ENCODE measurements around the gene LHX2. TPM values are rescaled to one million over a fixed set of nuclear protein-coding genes. Genes with fewer than 3 reads are reported as not detected.
A peak's percentile ranks its signal among the peaks of the same experiment; 100 is the strongest.

LHX2 gene
- total and polyA plus RNA-seq, 9 of the 15 experiments (the other 6 are each of a cell fraction or from before 2014, with no cell fraction given), result 0.07 TPM; not detected in 8

DNA sequence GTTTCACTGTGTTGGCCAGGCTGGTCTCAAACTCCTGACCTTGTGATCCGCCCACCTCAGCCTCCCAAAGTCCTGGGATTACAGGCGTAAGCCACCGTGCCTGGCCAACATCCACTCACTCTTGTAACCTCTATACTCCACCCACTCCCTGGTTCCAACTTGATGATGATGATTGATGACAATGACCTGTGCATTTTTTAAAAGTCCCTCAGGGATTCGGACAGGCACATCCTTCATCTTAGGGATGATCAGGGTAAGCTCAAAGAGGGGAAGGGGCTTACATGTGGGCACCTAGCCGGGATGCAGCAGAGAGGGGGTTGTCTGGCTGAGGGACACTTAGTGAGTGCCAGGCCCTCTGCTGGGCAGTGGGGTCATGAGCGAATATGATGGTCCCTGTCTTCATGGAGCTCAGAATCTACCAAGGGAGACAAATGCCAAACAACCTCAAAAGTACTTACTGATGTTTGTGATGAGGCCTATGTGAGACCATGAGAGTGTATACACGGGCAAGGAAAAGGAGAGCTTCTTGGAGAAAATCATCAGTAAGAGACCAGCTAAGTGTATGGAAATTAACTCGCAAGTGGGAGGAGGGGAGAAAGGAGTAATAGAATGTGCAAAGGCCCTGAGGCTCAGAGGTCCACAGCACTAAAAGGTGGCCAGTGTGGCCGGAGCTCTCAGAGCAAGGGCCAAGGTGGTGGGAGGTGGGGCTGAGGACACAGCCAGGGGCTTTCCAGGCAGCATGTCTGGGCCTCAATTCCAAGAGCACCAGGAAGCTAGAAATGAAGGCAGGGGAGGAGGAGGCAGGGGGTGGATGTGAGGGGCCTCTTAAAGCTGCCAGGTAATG, 27.4 kb downstream of the LHX2 start (continued):
- no peak for TF ChIP-seq FOXM1 (IDR thresholded peaks at IDR 0.05; ENCODE audit: low read depth)
- no peak for TF ChIP-seq FOXM1 (CRISPR knock-in tag; IDR thresholded peaks at IDR 0.05; ENCODE audit: low read depth)
- no peak for TF ChIP-seq SRSF7 (optimal IDR thresholded peaks at IDR 0.05; ENCODE audit: low read depth, low read length)
- no peak for TF ChIP-seq ZNF583 (CRISPR knock-in tag; IDR thresholded peaks at IDR 0.05)
- TF ChIP-seq SOX6 (IDR thresholded peaks at IDR 0.05), result no peak
- no peak for TF ChIP-seq ZFX (CRISPR knock-in tag; IDR thresholded peaks at IDR 0.05)
- no peak for TF ChIP-seq GABPB1 (CRISPR knock-in tag; IDR thresholded peaks at IDR 0.05)
- no peak for TF ChIP-seq POLR2H (tag; IDR thresholded peaks at IDR 0.05; ENCODE audit: low read depth)
- TF ChIP-seq MAFG (tag; conservative IDR thresholded peaks at IDR 0.05), result 0 out of 2 replicates have a peak, but pooled peaks have one; percentile 12
- TF ChIP-seq ARID2 (IDR thresholded peaks at IDR 0.05), result no peak
- TF ChIP-seq SNRNP70 (optimal IDR thresholded peaks at IDR 0.05; ENCODE audit: low read depth, low read length), result no peak
- TF ChIP-seq RBFOX2 (IDR thresholded peaks at IDR 0.05; ENCODE audit: low read depth, low read length), result no peak
- TF ChIP-seq ELF2 (CRISPR knock-in tag; IDR thresholded peaks at IDR 0.05), result no peak
- no peak for TF ChIP-seq NCOA4 (IDR thresholded peaks at IDR 0.05; ENCODE audit: partially characterized antibody)
- TF ChIP-seq, protein P1, sequence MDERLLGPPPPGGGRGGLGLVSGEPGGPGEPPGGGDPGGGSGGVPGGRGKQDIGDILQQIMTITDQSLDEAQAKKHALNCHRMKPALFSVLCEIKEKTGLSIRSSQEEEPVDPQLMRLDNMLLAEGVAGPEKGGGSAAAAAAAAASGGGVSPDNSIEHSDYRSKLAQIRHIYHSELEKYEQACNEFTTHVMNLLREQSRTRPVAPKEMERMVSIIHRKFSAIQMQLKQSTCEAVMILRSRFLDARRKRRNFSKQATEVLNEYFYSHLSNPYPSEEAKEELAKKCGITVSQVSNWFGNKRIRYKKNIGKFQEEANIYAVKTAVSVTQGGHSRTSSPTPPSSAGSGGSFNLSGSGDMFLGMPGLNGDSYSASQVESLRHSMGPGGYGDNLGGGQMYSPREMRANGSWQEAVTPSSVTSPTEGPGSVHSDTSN (CRISPR knock-in tag; IDR thresholded peaks at IDR 0.05; ENCODE audit: low read depth), result no peak
- TF ChIP-seq, protein P1 (tag; conservative IDR thresholded peaks at IDR 0.05; ENCODE audit: low read depth), result peak; percentile 72
- peak; percentile 72 for TF ChIP-seq MEIS2 (IDR thresholded peaks at IDR 0.05; ENCODE audit: partially characterized antibody)
- TF ChIP-seq OTX1 (CRISPR knock-in tag; IDR thresholded peaks at IDR 0.05), result no peak
- TF ChIP-seq SIRT6 (IDR thresholded peaks at IDR 0.05; ENCODE audit: low read depth, low read length), result no peak
- peak; percentile 31 for TF ChIP-seq RBM25 (IDR thresholded peaks at IDR 0.05; ENCODE audit: low read depth, low read length, severe bottlenecking)
- TF ChIP-seq, protein P2, sequence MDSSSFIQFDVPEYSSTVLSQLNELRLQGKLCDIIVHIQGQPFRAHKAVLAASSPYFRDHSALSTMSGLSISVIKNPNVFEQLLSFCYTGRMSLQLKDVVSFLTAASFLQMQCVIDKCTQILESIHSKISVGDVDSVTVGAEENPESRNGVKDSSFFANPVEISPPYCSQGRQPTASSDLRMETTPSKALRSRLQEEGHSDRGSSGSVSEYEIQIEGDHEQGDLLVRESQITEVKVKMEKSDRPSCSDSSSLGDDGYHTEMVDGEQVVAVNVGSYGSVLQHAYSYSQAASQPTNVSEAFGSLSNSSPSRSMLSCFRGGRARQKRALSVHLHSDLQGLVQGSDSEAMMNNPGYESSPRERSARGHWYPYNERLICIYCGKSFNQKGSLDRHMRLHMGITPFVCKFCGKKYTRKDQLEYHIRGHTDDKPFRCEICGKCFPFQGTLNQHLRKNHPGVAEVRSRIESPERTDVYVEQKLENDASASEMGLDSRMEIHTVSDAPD (CRISPR knock-in tag; IDR thresholded peaks at IDR 0.05), result no peak
- TF ChIP-seq GABPB2 (CRISPR knock-in tag; conservative IDR thresholded peaks at IDR 0.05), result no peak
- TF ChIP-seq, protein P3, sequence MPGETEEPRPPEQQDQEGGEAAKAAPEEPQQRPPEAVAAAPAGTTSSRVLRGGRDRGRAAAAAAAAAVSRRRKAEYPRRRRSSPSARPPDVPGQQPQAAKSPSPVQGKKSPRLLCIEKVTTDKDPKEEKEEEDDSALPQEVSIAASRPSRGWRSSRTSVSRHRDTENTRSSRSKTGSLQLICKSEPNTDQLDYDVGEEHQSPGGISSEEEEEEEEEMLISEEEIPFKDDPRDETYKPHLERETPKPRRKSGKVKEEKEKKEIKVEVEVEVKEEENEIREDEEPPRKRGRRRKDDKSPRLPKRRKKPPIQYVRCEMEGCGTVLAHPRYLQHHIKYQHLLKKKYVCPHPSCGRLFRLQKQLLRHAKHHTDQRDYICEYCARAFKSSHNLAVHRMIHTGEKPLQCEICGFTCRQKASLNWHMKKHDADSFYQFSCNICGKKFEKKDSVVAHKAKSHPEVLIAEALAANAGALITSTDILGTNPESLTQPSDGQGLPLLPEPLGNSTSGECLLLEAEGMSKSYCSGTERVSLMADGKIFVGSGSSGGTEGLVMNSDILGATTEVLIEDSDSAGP (CRISPR knock-in tag; IDR thresholded peaks at IDR 0.05), result no peak
